Left cardiac atrium (tissue), 4 donors: Measurements from ENCODE around the gene GYS2. TPM values are rescaled to one million over a fixed set of nuclear protein-coding genes. Genes with fewer than 3 reads are reported as not detected.

Experiments used
- ATAC-seq, 2 donors: fragments of 200-7000 bp; cut with Tn5 transposase; one replicate each; pipeline ENCODE4 v1.9.1; 2020; ENCODE audit warnings: mild to moderate bottlenecking in 2 of 2, moderate library complexity in 2 of 2
- DNase-seq: peaks from one replicate; pipeline ENCODE4 v3.0.0-alpha.2; 2020
- intact Hi-C, 2 donors: fragments of 100-400 bp; cut with DNase I; formaldehyde crosslinking; loops; one replicate each; pipeline versions ENCODE4 v1.14.1 to v1.15.1; 2022 to 2023
- total RNA-seq, 2 donors: library from RNA; stranded (reverse); fragmentation: NEBNext Ultra II Directional; extraction: Animal tissue kit (Norgen Biotek cat#: 25700); gene quantifications; one replicate each; pipeline ENCODE4 v1.2.1, GENCODE V29; 2021
- donor health status: DM: no; HTN: yes; CAD: no.
- donor health status: DM: no; HTN: yes; CAD: no; lungs with severe emphysema.
- donor health status: DM: yes; HTN: yes; CAD: no.
- donor health status: Dilated cardiomyopathy.

Gene GYS2
- total RNA-seq, 2 donors from 2014 or later, result 0.62 TPM; not detected in 1

DNA sequence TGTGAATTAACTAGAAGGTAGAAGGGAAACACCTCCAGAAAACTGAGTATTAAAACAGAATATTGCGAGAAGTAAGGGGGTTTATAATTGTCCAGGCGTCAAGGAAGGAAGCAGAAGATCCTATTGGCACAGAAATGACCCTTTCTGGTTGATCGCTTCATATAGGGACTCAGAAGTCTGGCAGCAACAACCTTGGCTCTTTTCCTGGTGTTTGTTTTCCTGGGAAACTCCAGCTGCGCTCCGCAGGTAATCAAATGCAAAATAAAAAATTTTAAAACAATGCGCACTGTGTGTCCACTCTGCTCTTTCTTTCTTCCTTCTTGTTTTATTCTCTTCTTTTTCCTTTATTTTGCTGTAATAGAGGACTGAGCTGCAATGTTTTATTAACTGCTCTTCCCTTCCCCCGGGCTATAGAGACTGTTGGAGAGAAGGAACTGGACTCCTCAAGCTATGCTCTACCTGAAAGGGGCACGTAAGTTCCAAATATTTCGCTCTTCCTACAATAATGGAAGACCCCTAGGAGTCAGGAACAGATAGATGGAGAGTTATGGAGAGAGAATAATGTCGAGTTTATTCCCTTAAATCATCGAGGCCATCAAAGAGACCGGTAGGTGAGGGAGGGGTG, 77.8 kb downstream of the GYS2 start:
- intact Hi-C loops, result no loop called here

GRCh38 chr12:21526053-21526452, 78.6 kb downstream of the GYS2 start, which contains the start of gene SPX:
Gene SPX, plus strand, starts transcription at chr12:21526296. Its CDS starts 177 bp downstream, at chr12:21526473.
- no peak for ATAC-seq
- DNase-seq, result no peak
- intact Hi-C loops, result no loop called here

More for the DNA sequence above, 77.8 kb downstream of the GYS2 start:
- no peak for ATAC-seq
- DNase-seq, result no peak

DNA sequence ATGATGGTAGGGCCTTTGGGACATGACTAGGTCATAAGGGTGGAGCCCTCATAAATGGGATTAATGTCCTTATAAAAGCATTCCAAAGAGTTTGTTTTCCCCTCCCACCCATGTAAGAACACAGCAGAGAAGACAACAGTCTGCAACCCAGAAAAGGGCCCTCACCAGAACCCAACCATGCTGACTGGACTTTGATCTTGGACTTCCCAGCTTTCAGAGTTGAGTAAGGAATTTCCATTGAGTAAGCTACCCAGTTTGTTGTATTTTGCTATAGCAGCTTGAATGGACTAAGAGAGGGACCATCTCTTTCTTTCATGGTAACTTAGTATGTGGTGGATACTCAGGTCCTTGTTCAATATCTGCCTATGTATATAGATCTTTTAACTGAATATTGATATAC, 81.5 kb downstream of the GYS2 start:
- DNase-seq (no peak), ATAC-seq (no peak)
- intact Hi-C loops, result no loop called here

DNA sequence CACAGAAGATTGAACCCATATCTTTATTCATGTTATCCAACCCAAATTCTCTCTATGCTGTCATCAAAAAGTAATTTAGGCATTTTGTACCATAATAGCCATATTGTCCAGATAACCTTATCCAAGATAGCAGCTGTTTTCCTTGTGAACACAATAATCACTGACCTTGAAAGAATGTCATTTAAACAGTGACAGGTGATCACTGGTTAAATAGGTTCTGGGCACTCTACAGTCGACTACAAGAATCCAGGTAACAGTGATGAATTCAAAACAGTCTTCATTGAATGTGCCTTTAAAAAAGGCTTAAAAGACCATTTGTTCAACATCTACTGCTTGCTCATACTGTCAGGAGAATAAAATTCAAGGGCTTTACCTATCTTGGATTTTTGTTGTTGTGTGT, 83.1 kb downstream of the GYS2 start:
- no peak for ATAC-seq
- DNase-seq, result no peak
- intact Hi-C loops, result no loop called here

- DNase-seq (no peak), ATAC-seq (no peak)
- intact Hi-C loops, result no loop called here
Observed at GRCh38 chr12:21518451-21518850, 86.2 kb downstream of the GYS2 start.

- intact Hi-C loops, result no loop called here
- DNase-seq, result no peak
Observed at GRCh38 chr12:21516281-21516680, 88.4 kb downstream of the GYS2 start.

DNA sequence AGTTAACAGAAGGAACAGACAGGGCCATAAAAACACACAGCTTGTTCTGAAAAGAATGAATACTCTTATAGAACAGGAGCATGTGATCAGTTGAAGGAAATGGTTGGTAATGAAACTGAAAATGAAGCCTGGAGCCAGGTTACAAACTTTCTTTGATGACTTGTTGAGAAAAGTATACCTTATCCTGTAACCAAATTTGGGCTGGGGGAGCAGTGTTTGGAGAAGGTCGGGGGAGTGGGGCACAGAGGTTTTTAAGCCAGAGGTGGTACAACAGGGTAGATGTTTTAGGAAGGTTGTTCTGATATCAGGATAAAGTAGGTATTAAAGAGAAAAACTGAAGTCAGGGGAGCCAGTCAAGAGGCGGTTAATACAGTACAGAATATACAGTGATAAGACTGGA, 94.9 kb downstream of the GYS2 start:
- no peak for ATAC-seq
- no peak for DNase-seq
- intact Hi-C loops, result no loop called here

More at GRCh38 chr12:21516281-21516680, 88.4 kb downstream of the GYS2 start:
- ATAC-seq, result no peak

- ATAC-seq (no peak), DNase-seq (no peak)
- intact Hi-C loops, result no loop called here
Observed at GRCh38 chr12:21507849-21508248, 96.8 kb downstream of the GYS2 start.

GRCh38 chr12:21505888-21506287, 98.8 kb downstream of the GYS2 start:
- intact Hi-C loops, result no loop called here
- no peak for DNase-seq
- ATAC-seq, result no peak

GRCh38 chr12:21502872-21503271, 101.8 kb downstream of the GYS2 start:
- ATAC-seq (no peak), DNase-seq (no peak)
- intact Hi-C loops, result no loop called here

DNA sequence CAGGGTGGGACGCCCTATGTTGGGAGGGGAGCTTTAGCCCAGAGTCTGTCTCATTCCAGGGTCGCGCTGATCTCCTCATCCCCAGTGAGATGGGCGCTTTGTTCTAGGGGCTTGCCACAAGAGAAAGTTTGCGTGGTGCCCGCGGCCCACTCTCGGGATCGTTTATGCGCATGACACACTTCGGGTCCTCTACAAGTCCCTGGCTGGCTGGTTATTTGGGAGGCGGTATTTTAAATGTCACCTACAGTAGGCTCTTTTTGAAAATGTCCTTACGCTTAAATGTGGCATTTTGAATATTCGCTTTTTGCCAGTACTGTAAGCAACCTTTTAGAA, 102.5 kb downstream of the GYS2 start:
- intact Hi-C loops, result no loop called here
- DNase-seq (no peak), ATAC-seq (peak; percentile 8 to 27)

DNA sequence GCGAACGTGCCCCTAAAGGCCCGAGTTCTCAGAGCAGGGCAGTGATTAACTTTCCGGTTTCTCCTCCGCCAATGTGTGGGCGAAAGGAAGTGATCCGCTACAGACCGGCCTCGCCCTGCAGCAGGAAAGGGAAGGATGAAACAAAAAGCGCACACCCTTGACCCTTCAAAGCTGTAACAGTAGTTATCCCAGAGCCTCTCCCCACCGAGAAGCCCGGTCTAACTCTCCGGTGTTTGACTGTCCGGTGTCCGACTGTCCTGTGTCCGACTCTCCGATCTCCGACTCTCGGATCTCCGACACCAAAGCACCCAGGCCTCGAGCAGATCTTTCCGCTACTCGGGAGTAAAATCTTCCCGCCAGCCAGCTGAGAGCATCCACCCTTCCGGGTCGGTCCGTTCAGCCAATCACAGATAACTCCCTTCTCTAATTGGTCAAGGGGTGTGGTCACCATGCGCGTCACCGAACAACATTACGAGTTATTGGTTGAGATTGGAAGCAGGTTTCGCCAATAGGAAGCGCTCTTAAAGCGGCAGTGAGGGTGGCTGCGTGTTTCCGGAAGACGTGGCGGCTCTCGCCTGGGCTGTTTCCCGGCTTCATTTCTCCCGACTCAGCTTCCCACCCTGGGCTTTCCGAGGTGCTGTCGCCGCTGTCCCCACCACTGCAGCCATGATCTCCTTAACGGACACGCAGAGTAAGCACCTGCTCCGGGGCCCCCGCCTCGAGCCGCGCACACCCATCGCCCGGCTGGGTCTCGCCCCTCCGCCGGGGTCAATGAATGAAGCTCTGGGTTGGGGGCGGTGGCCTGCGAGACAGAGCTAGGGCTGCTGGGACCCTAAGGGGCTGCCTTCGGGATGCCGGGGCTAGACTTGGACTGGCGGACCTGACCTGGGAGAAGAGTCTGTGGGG, 103.1 kb downstream of the GYS2 start, which contains the start of the genes GOLT1B and RECQL:
TSS of gene GOLT1B (plus strand) at position 532 of the 906 bp plus-strand sequence. CDS start at position 667, 135 bp downstream.
TSS of gene RECQL (minus strand) at position 378 of the 906 bp plus-strand sequence. CDS start 2,065 bp downstream, outside the sequence.
- intact Hi-C loops, result loop anchor here in 1 of 2 donors (2.0 kb wide), 1 partner anchor 179 kb away; no protein-coding TSS in a partner anchor
- DNase-seq (peak; percentile 93), ATAC-seq (peak; percentile 99 to 100)

GRCh38 chr12:21500786-21501257, 103.8 kb downstream of the GYS2 start:
- ATAC-seq (no peak), DNase-seq (no peak)
- intact Hi-C loops, result loop anchor here in 1 of 2 donors (2.0 kb wide), 1 partner anchor 180 kb away; no protein-coding TSS in a partner anchor

DNA sequence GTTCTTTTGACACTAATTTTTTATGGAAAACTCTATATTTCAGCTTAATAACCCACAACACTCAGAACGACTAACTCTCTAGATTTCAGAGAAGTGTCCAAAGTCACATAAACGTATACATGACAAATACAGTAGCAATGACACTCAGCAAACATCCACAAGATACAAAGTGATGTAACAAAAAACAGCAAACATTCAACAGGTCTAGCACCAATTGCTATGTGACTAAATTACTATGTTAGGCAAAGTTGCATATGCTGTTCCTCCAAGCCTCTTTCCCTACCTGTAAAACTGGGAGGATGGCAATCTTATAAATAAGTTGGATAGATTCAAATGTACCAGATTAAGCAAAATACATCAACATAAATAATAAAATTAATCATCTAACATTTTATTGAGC, 104.9 kb downstream of the GYS2 start:
- no peak for ATAC-seq
- intact Hi-C loops, result loop anchor here in 1 of 2 donors (2.0 kb wide), 1 partner anchor 181 kb away; no protein-coding TSS in a partner anchor
- no peak for DNase-seq

Other genes starting within 250 kb of the GYS2 start
- not detected for gene IAPP, start 231.9 kb downstream of the GYS2 start, total RNA-seq
- gene PYROXD1, start 167.2 kb downstream of the GYS2 start, total RNA-seq, result 10 to 100 TPM; 10.8 to 13.2 TPM
- 10 to 100 TPM; 19.9 to 23.9 TPM for gene RECQL, start 103.2 kb downstream of the GYS2 start, total RNA-seq
- gene GOLT1B, start 103.1 kb downstream of the GYS2 start, total RNA-seq, result 10 to 100 TPM; 24.9 to 29.7 TPM
- gene SPX, start 78.6 kb downstream of the GYS2 start, total RNA-seq, result 1 to 10 TPM; 2.6 to 6.5 TPM
- gene LDHB, start 53.0 kb upstream of the GYS2 start, total RNA-seq, result 1,000 to 10,000 TPM; 1,145 to 1,293 TPM
- 10 to 100 TPM; 21.7 to 31.2 TPM for gene KCNJ8, start 169.9 kb upstream of the GYS2 start, total RNA-seq